Heart left ventricle (tissue), 13 donors: ENCODE data around the gene RCVRN.

Experiments
- POLR2A ChIP-seq, 2 donors: fragments of 450-650 bp; IDR thresholded peaks; one replicate each; pipeline ENCODE4 v1.6.1; 2017; ENCODE audit warnings: antibody characterized with exemption in 2 of 2, mild to moderate bottlenecking in 2 of 2, moderate library complexity in 2 of 2
- TF ChIP-seq, protein P1 (sequence below), 12 donors: fragments of 200-600 bp; sonication (generic) in 4 of 12; IDR thresholded peaks; one replicate each; pipeline versions ENCODE4 v1.5.0 to v1.8.0; 2018 to 2022; ENCODE audit warnings: antibody characterized with exemption in 12 of 12, mild to moderate bottlenecking in 5 of 12
- donor health status: ischemic (EF 13 %, LVEDD 7.1; RV severe dilation, severe dysfunction).
- donor health status: DM: no; HTN: yes; CAD: no.
- donor health status: DM: no; HTN: no; CAD: no.
- donor health status: ischemic (EF 25% LVEDD 6.9; RV normal size, moderate dysfunction).
- donor health status: ischemic (EF 25% LVEDD 5.7; RV mildly dilated, moderate dysfunction).
- donor health status: ischemic (EF 35%, LVEDD 5.7; RV mildly dilated, moderate dysfunction).
- donor health status: nonischemic (EF 11% LVEDD 7.7; RV severe dilation, severe dysfunction).
- donor health status: DM: yes; HTN: yes; CAD: no.
- donor health status: PGD.
- donor health status: ischemic (EF 29% LVEDD 5.4; RV normal size, mild dysfunction).
- donor health status: nonischemic (EF 23%, LVEDD 6.1; RV moderate dilation, normal function).

DNA sequence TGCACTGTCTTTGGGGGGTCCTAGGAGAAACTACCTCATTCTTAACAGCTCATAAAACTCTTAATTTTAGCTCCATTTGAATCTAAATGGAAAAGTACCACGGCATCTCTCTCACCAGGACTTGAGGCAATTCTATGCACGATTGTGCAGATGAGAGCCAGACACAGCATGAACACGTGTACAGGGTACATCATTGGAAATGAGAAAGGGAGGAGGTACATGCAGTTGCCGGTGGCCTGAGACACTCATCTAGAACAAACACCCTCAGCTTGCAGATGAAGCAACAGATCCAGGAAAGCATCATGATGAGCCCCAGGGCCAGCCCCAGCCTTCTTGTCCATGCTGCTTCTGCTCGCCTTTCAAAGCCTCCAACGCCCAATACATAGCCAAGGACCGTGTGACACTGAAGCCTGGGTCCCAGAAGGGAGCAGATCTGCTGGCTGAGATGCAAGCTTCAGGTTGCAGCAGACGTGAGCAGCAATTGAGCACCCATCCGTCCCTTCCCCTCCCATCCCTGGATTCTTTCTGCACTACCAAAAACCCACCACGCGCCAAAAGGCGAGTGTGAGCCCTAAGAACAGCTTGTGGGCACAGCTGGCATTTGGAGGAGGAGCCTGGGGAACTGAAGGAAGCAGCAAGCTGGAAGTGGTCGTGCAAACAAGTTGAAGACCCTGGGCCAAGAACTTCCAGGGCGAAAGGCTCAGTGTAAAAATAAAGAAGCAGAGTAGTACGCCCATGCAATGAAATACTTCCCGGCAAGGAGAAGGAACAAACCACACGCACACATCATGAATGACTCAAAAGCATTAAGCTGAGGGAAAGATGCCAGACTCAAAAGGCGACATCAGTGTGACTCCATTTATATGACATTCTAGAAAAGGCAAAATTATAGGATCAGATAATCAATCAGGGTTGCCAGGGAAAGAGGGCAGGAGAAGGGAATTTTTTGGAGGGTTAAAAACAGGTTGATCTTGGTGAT lies 7.3 kb upstream of the RCVRN start:
- TF ChIP-seq POLR2A (IDR thresholded peaks at IDR 0.05): no peak
- TF ChIP-seq, protein P1, sequence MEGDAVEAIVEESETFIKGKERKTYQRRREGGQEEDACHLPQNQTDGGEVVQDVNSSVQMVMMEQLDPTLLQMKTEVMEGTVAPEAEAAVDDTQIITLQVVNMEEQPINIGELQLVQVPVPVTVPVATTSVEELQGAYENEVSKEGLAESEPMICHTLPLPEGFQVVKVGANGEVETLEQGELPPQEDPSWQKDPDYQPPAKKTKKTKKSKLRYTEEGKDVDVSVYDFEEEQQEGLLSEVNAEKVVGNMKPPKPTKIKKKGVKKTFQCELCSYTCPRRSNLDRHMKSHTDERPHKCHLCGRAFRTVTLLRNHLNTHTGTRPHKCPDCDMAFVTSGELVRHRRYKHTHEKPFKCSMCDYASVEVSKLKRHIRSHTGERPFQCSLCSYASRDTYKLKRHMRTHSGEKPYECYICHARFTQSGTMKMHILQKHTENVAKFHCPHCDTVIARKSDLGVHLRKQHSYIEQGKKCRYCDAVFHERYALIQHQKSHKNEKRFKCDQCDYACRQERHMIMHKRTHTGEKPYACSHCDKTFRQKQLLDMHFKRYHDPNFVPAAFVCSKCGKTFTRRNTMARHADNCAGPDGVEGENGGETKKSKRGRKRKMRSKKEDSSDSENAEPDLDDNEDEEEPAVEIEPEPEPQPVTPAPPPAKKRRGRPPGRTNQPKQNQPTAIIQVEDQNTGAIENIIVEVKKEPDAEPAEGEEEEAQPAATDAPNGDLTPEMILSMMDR (IDR thresholded peaks at IDR 0.05): no peak
